HG02678 (cell line): ENCODE results near the gene CDK5RAP2.

Experiments
- ATAC-seq: cut with Tn5 transposase; IDR thresholded peaks from one replicate; pipeline ENCODE4 v1.9.1; 2021; ENCODE audit warnings: mild to moderate bottlenecking, moderate library complexity; ENCODE audit not compliant: unreplicated experiment

The CDK5RAP2 gene

GRCh38 chr9:120362446-120362845, 217.5 kb downstream of the CDK5RAP2 start:
- no peak for ATAC-seq

- no peak for ATAC-seq
These were observed 218.4 kb downstream of the CDK5RAP2 start for GRCh38 chr9:120361551-120361950.

DNA sequence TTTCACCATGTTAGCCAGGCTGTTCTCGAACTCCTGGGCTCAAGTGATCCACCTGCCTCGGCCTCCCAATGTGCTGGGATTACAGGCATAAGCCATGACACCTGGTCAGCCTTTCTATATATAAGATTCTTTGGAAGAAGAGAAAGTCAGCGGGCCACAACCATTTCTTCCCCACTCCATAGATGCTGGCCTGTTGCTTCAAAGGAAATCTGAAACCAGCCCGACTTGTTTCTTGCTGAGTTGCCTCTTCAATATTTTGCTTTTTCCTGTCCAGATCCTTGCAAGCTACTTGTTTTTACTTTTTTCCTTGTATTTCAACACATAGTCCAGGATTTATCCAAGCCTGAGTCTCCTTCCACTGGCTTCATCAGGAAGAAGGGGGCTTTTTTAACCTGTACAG, 219.5 kb downstream of the CDK5RAP2 start:
- no peak for ATAC-seq

GRCh38 chr9:120360046-120360445, 219.9 kb downstream of the CDK5RAP2 start:
- no peak for ATAC-seq

GRCh38 chr9:120358877-120359276, 221.1 kb downstream of the CDK5RAP2 start:
- no peak for ATAC-seq

- ATAC-seq, result no peak
These were observed 226.5 kb downstream of the CDK5RAP2 start for GRCh38 chr9:120353506-120353905.

DNA sequence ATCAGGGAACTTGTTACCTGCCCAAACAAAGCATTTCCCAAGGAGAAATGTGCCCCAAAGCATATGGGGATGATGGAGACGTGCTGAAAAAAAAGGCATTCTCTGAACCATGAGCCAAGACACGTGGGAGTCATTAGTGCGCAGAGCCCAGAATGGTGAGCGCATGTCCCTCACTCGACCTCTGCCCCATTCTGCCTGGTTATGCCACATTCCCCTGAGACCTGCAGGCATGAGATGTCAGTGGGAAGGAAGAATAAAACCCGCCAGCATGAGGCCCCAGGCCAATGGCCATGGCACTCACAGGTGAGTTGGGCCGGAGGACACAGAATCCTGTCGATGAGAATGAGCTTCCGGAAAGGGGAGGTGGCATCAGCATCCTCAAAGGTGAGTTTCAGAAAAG, 228.9 kb downstream of the CDK5RAP2 start:
- ATAC-seq, result no peak

DNA sequence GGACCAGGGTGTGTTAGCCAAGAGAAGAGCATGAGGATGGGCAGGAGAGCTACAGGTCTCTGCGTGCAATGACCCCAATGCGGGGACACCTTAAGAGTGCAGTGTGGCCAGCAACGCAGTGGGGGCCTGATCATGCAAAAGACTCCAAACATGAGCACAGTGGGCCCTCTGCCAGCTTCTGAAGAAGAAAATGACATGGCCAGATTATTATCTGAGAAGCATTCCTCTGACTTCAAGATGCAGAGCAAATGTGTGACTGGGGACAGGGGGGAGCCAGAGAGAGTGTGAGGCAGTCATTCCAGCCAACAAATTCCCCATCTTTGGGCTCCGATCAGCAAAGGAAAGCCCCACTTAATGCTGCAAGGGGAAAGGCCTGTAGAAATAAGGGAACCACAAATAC, 229.4 kb downstream of the CDK5RAP2 start:
- no peak for ATAC-seq

GRCh38 chr9:120348951-120349429, 231.0 kb downstream of the CDK5RAP2 start:
- no peak for ATAC-seq

DNA sequence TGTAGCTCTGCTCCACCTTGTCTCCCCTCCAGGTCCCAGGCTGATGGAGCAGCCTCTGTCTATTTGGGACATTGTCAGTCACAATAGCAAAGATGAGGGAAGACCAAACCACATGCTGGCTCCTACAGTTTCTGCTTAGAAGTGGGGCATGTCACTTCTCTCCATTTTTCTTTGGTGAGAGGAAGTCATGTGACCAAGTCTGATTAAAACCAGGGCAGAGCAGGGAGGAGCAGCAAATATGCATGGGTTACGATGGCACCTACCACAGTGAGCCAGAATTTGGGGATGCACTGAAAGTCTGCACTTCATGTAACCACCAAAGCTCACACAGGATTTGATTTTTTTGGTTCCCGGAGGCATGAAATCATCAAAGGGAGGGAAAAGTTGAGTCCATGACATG, 234.6 kb downstream of the CDK5RAP2 start:
- ATAC-seq, result no peak

GRCh38 chr9:120344230-120344629, 235.7 kb downstream of the CDK5RAP2 start:
- no peak for ATAC-seq

DNA sequence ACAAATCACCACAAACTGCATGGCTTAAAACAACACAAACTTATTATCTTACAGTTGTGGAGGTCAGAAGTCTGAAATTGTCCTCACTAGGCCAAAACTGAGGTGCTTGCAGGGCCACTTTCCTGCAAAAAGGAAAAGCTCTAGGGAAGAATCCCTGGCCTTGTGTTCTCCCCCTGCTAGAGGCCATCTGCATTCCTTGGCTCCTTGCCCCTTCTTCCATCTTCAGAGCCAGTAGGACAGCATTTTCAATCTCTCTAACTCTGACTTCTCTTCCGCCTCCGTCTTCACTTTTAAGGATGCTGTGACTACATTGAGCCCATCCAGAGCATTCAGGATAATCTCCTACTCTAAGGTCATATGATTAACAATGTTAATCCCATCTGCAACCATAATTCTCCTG, 236.6 kb downstream of the CDK5RAP2 start:
- ATAC-seq, result no peak
